OCI-LY7 (cell line): ENCODE results near the gene OSBP2. TPM values are rescaled to one million over a fixed set of nuclear protein-coding genes. Genes with fewer than 3 reads are reported as not detected.

Source experiments
- BruUV-seq: library from RNA; stranded (reverse); fragments of 400-500 nt; replicated peaks from 2 replicates; lab custom pipeline; 2021; lab: Mats Ljungman, UMichigan
- CTCF ChIA-PET: fragments of 300-600 bp; sonication (Branson Sonifier 250); formaldehyde crosslinking; loops from one replicate; lab custom pipeline; 2022; ENCODE audit warnings: antibody characterized with exemption; ENCODE audit not compliant: unreplicated experiment; lab: Charles Lee
- POLR2A ChIA-PET: fragments of 300-600 bp; sonication (Branson Sonifier 250); formaldehyde crosslinking; loops from one replicate; lab custom pipeline; 2022; ENCODE audit warnings: antibody characterized with exemption; lab: Charles Lee
- DNase-seq: peaks from one replicate; pipeline ENCODE4 v3.0.0-alpha.2; 2015; ENCODE audit warnings: low spot score
- H2AFZ ChIP-seq: fragments of 200-600 bp; sonication (generic), shearing (Covaris generic); 2 replicates; pipeline ENCODE4 v1.6.1; 2014; ENCODE audit warnings: mild to moderate bottlenecking, antibody characterized with exemption, low read length, moderate library complexity
- H3K27ac ChIP-seq: fragments of 200-600 bp; sonication (generic); 2 replicates; pipeline ENCODE4 v1.5.1; 2014; ENCODE audit warnings: mixed run types, low read depth, mild to moderate bottlenecking, moderate library complexity, low read length, inconsistent platforms; ENCODE audit not compliant: poor library complexity, severe bottlenecking
- H3K36me3 ChIP-seq: fragments of 200-600 bp; sonication (generic); 2 replicates; pipeline ENCODE4 v1.6.1; 2014; ENCODE audit warnings: mild to moderate bottlenecking, antibody characterized with exemption, low read length, moderate library complexity, mixed read lengths; ENCODE audit not compliant: insufficient read depth
- H3K4me1 ChIP-seq: fragments of 200-600 bp; sonication (generic); 2 replicates; pipeline ENCODE4 v1.5.1; 2014; ENCODE audit warnings: mild to moderate bottlenecking, low read length; ENCODE audit not compliant: insufficient read depth, poor library complexity, severe bottlenecking
- H3K4me2 ChIP-seq: fragments of 200-600 bp; sonication (generic); 2 replicates; pipeline ENCODE4 v1.6.1; 2014; ENCODE audit warnings: mild to moderate bottlenecking, low read length
- H3K4me3 ChIP-seq: fragments of 200-600 bp; sonication (generic); 2 replicates; pipeline ENCODE4 v1.5.1; 2014; ENCODE audit warnings: mild to moderate bottlenecking, low read depth, low read length; ENCODE audit not compliant: poor library complexity, severe bottlenecking
- H3K79me2 ChIP-seq: fragments of 200-600 bp; sonication (generic); 2 replicates; pipeline ENCODE4 v1.6.1; 2016; ENCODE audit warnings: low read depth, mild to moderate bottlenecking, low read length, moderate library complexity, mixed read lengths; ENCODE audit not compliant: insufficient read depth
- H3K9me2 ChIP-seq: fragments of 200-600 bp; sonication (generic); 2 replicates; pipeline ENCODE4 v1.6.1; 2016; ENCODE audit warnings: mild to moderate bottlenecking, low read length, mixed read lengths; ENCODE audit not compliant: insufficient read depth
- H3K9me3 ChIP-seq: fragments of 200-600 bp; sonication (generic); 2 replicates; pipeline ENCODE4 v1.6.1; 2014; ENCODE audit warnings: mild to moderate bottlenecking, mixed run types, low read length, mixed read lengths
- H4K20me1 ChIP-seq: fragments of 200-600 bp; sonication (generic); 2 replicates; pipeline ENCODE4 v1.6.1; 2014; ENCODE audit warnings: mild to moderate bottlenecking, antibody characterized with exemption, low read length, moderate library complexity, mixed read lengths; ENCODE audit not compliant: insufficient read depth
- CTCF ChIP-seq: fragments of 200-600 bp; sonication (generic); conservative IDR thresholded peaks from 2 replicates; pipeline ENCODE4 v1.5.1; 2014; ENCODE audit warnings: mild to moderate bottlenecking, antibody characterized with exemption, low read length, moderate library complexity, mixed read lengths
- EZH2phosphoT487 ChIP-seq: fragments of 200-600 bp; sonication (generic); IDR thresholded peaks from 2 replicates; pipeline ENCODE4 v1.6.1; 2018; ENCODE audit warnings: low read depth, borderline replicate concordance, mild to moderate bottlenecking, mixed run types, antibody characterized with exemption, low read length, moderate library complexity, mixed read lengths
- intact Hi-C: fragments of 100-400 bp; cut with micrococcal nuclease; formaldehyde crosslinking; loops from one replicate; pipeline ENCODE4 v1.10.0; 2022; ENCODE audit not compliant: unreplicated experiment
- total RNA-seq, 2 experiments: library from RNA; depleted of rRNA in 1 of 2; stranded (reverse); fragments of >200 nt in 1 of 2; shearing (Covaris generic) in 1 of 2; gene quantifications; 2 replicates each; pipeline ENCODE4 v1.2.3, GENCODE V29; 2014 to 2022

OSBP2 gene
- total RNA-seq, 2 experiments from 2014 or later = 0.19 to 0.34 TPM

- no peaks in the 10 kb centered on the region for H4K20me1 ChIP-seq
- peak overlapping the region; percentile 18; the same call in 1 of the 2 replicates for H2AFZ ChIP-seq
- peak overlapping the region; percentile 74 for H3K4me2 ChIP-seq
- H3K9me2 ChIP-seq = no peaks in the 10 kb centered on the region
- DNase-seq = peak; percentile 41
- peaks cover 12% of the 10 kb centered on the region for H3K4me1 ChIP-seq
- intact Hi-C loops = no loop called here
- peaks cover 16% of the 10 kb centered on the region; the same call in 1 of the 2 replicates for H3K79me2 ChIP-seq
- ChIA-PET CTCF (no interaction called here), POLR2A (interaction anchor here (0.6 to 1.1 kb wide), 3 partner anchors 47 to 279 kb away, joined by 4 to 5 read pairs (median 4); partner anchors contain the start of gene TUG1)
- TSS peak; percentile 68 for BruUV-seq
- H3K36me3 ChIP-seq = peaks cover 34% of the 10 kb centered on the region
- peak overlapping the region; percentile 74 for H3K27ac ChIP-seq
- H3K4me3 ChIP-seq = peak overlapping the region; percentile 68
- no peak for TF ChIP-seq EZH2phosphoT487
- TF ChIP-seq CTCF = no peak
- no peaks in the 10 kb centered on the region for H3K9me3 ChIP-seq
Measured at GRCh38 chr22:30921108-30921507, 226.4 kb downstream of the OSBP2 start.

GRCh38 chr22:30922151-30922611 lies 227.5 kb downstream of the OSBP2 start:
- peaks cover 41% of the 10 kb centered on the region for H3K36me3 ChIP-seq
- no peaks in the 10 kb centered on the region for H3K9me3 ChIP-seq
- DNase-seq = peak; percentile 91
- peak overlapping the region; percentile 68 for H3K4me3 ChIP-seq
- intact Hi-C loops = no loop called here
- BruUV-seq = no TSS peak
- peaks cover 16% of the 10 kb centered on the region; the same call in 1 of the 2 replicates for H3K79me2 ChIP-seq
- H4K20me1 ChIP-seq = no peaks in the 10 kb centered on the region
- TF ChIP-seq EZH2phosphoT487 (no peak), CTCF (no peak)
- POLR2A ChIA-PET = interaction anchor here (0.6 to 1.2 kb wide), 7 partner anchors 31 to 1790 kb away, joined by 3 to 7 read pairs (median 4); partner anchors contain the start of genes SMTN and TUG1
- peak overlapping the region; percentile 74 for H3K4me2 ChIP-seq
- peak overlapping the region; percentile 74 for H3K27ac ChIP-seq
- CTCF ChIA-PET = interaction anchor here (0.6 kb wide), 1 partner anchor 357 kb away, joined by 3 read pairs; no protein-coding TSS in a partner anchor
- H2AFZ ChIP-seq = peak overlapping the region; percentile 18; the same call in 1 of the 2 replicates
- peaks cover 12% of the 10 kb centered on the region for H3K4me1 ChIP-seq
- no peaks in the 10 kb centered on the region for H3K9me2 ChIP-seq
